HFFc6 (cell line): ENCODE data around the gene HOTAIR. TPM values are rescaled to one million over a fixed set of nuclear protein-coding genes. Genes with fewer than 3 reads are reported as not detected.

Experiments
- DNase-seq: peaks from one replicate; pipeline ENCODE4 v3.0.0-alpha.2; 2018
- H3K27ac Mint-ChIP-seq: 2 replicates; pipeline ENCODE4 v1.8.0; 2020; ENCODE audit warnings: mild to moderate bottlenecking, mixed read lengths
- H3K27me3 Mint-ChIP-seq: 2 replicates; pipeline ENCODE4 v1.8.0; 2021; ENCODE audit warnings: mild to moderate bottlenecking, moderate library complexity, mixed read lengths; ENCODE audit not compliant: insufficient read depth
- H3K36me3 Mint-ChIP-seq: 2 replicates; pipeline ENCODE4 v1.8.0; 2021; ENCODE audit warnings: low read depth, mixed read lengths
- H3K4me1 Mint-ChIP-seq: 2 replicates; pipeline ENCODE4 v1.8.0; 2020; ENCODE audit warnings: low read depth, mixed read lengths
- H3K4me3 Mint-ChIP-seq: 2 replicates; pipeline ENCODE4 v1.8.0; 2020; ENCODE audit warnings: mild to moderate bottlenecking, moderate library complexity, mixed read lengths
- H3K9me3 Mint-ChIP-seq: 2 replicates; pipeline ENCODE4 v1.8.0; 2020; ENCODE audit warnings: mild to moderate bottlenecking, mixed read lengths
- CTCF ChIP-seq: fragments of 200-600 bp; sonication (generic); IDR thresholded peaks from 2 replicates; pipeline ENCODE4 v1.5.0; 2021; ENCODE audit warnings: antibody characterized with exemption, mild to moderate bottlenecking
- total RNA-seq, 6 experiments: library from RNA; stranded (reverse); fragmentation: NEBNext Ultra II Directional; extraction: Animal tissue kit (Norgen Biotek cat#: 25700); gene quantifications; 2 replicates in 1 of 6; 3 replicates in 5 of 6; pipeline ENCODE4 v1.2.3, GENCODE V29; 2021

The HOTAIR gene
- total RNA-seq, 6 experiments from 2014 or later = 0.26 to 3.7 (median 2.8) TPM; not detected in 1

GRCh38 chr12:54017027-54017788 lies 42.5 kb upstream of the HOTAIR start:
- H3K4me1 Mint-ChIP-seq = peaks cover 20% of the 10 kb centered on the region
- peak overlapping the region; percentile 89 for H3K4me3 Mint-ChIP-seq
- H3K9me3 Mint-ChIP-seq = no peaks in the 10 kb centered on the region
- no peak for TF ChIP-seq CTCF
- peak overlapping the region; percentile 64 for H3K27ac Mint-ChIP-seq
- peaks cover 56% of the 10 kb centered on the region for H3K27me3 Mint-ChIP-seq
- DNase-seq = no peak
- no peaks in the 10 kb centered on the region for H3K36me3 Mint-ChIP-seq

- TF ChIP-seq CTCF = no peak
- DNase-seq = peak; percentile 68
- Mint-ChIP-seq H3K27me3 (peaks cover 53% of the 10 kb centered on the region), H3K9me3 (no peaks in the 10 kb centered on the region), H3K4me3 (peak overlapping the region; percentile 89), H3K4me1 (peaks cover 23% of the 10 kb centered on the region), H3K27ac (no peak overlapping the region; the same call in 1 of the 2 replicates), H3K36me3 (no peaks in the 10 kb centered on the region)
Measured at GRCh38 chr12:54016478-54016964, 41.8 kb upstream of the HOTAIR start.

- Mint-ChIP-seq H3K27ac (no peak overlapping the region; the same call in 1 of the 2 replicates), H3K27me3 (peaks cover 54% of the 10 kb centered on the region), H3K4me1 (peaks cover 28% of the 10 kb centered on the region), H3K36me3 (no peaks in the 10 kb centered on the region), H3K9me3 (no peaks in the 10 kb centered on the region), H3K4me3 (peak overlapping the region; percentile 89; the same call in 1 of the 2 replicates)
- DNase-seq = no peak
- no peak for TF ChIP-seq CTCF
Measured at GRCh38 chr12:54016051-54016450, 41.3 kb upstream of the HOTAIR start.

- Mint-ChIP-seq H3K4me3 (no peak overlapping the region), H3K36me3 (no peaks in the 10 kb centered on the region), H3K27ac (no peak overlapping the region), H3K9me3 (no peaks in the 10 kb centered on the region), H3K4me1 (peaks cover 30% of the 10 kb centered on the region), H3K27me3 (peaks cover 57% of the 10 kb centered on the region)
- DNase-seq = no peak
- TF ChIP-seq CTCF = no peak
Measured at GRCh38 chr12:54015018-54015931, 40.5 kb upstream of the HOTAIR start.

- H3K4me3 Mint-ChIP-seq = no peak overlapping the region
- no peak for TF ChIP-seq CTCF
- peaks cover 24% of the 10 kb centered on the region for H3K4me1 Mint-ChIP-seq
- DNase-seq = no peak
- H3K36me3 Mint-ChIP-seq = no peaks in the 10 kb centered on the region
- peaks cover 59% of the 10 kb centered on the region for H3K27me3 Mint-ChIP-seq
- H3K9me3 Mint-ChIP-seq = no peaks in the 10 kb centered on the region
- H3K27ac Mint-ChIP-seq = no peak overlapping the region
Measured at GRCh38 chr12:54014377-54015017, 39.7 kb upstream of the HOTAIR start.
